Keratinocyte (primary cell): ENCODE results near the gene FKBP14. TPM values are rescaled to one million over a fixed set of nuclear protein-coding genes. Genes with fewer than 3 reads are reported as not detected.
"Not testable (repeated sequence)": the region's sequence is repeated elsewhere in the genome, so short reads cannot be mapped to it uniquely, and the experiment has no call there.

Experiments used
- DNase-seq: peaks from one replicate; pipeline ENCODE4 v3.0.0-alpha.2; 2011; ENCODE audit warnings: low read depth, missing footprints, low spot score
- FAIRE-seq: peaks from 2 replicates; lab custom pipeline; 2011; peaks lifted over from hg19 to GRCh38; lab: Jason Lieb, UNC
- H2AFZ ChIP-seq: 2 replicates; pipeline ENCODE4 v1.6.0; 2012; ENCODE audit warnings: low read length, control low read depth, inconsistent platforms; ENCODE audit not compliant: control insufficient read depth
- H3K27ac ChIP-seq: 2 replicates; pipeline ENCODE4 v1.5.1; 2011; ENCODE audit warnings: low read length; ENCODE audit not compliant: control insufficient read depth, insufficient read depth
- H3K27me3 ChIP-seq: 3 replicates; pipeline ENCODE4 v1.6.0; 2011; ENCODE audit warnings: low read length; ENCODE audit not compliant: control insufficient read depth, insufficient read depth; ENCODE audit errors: extremely low read depth
- H3K36me3 ChIP-seq, 2 experiments: 2 replicates in 1 of 2; 3 replicates in 1 of 2; pipeline ENCODE4 v1.5.1; 2011; ENCODE audit warnings: low read length in 2 of 2, mild to moderate bottlenecking in 1 of 2; ENCODE audit not compliant: control insufficient read depth in 2 of 2, insufficient read depth in 2 of 2; ENCODE audit errors: extremely low read depth in 1 of 2
- H3K4me1 ChIP-seq: 3 replicates; pipeline ENCODE4 v1.5.1; 2011; ENCODE audit warnings: low read length; ENCODE audit not compliant: control insufficient read depth, insufficient read depth; ENCODE audit errors: extremely low read depth
- H3K4me2 ChIP-seq: 3 replicates; pipeline ENCODE4 v1.6.0; 2011; ENCODE audit warnings: low read depth, low read length; ENCODE audit not compliant: control insufficient read depth, insufficient read depth; ENCODE audit errors: extremely low read depth
- H3K4me3 ChIP-seq, 3 experiments: fragments of 200-600 bp in 1 of 3; sonication (generic) in 1 of 3; 2 replicates in 2 of 3; 3 replicates in 1 of 3; pipeline ENCODE4 v1.5.1; 2011 to 2016; ENCODE audit warnings: low read length in 3 of 3, mild to moderate bottlenecking in 3 of 3, control low read depth in 2 of 3, inconsistent platforms in 1 of 3, low read depth in 1 of 3, mixed read lengths in 1 of 3, mixed run types in 1 of 3, moderate library complexity in 1 of 3; ENCODE audit not compliant: control insufficient read depth in 2 of 3, insufficient read depth in 2 of 3; ENCODE audit errors: extremely low read depth in 1 of 3
- H3K79me2 ChIP-seq: 2 replicates; pipeline ENCODE4 v1.6.0; 2012; ENCODE audit warnings: low read length; ENCODE audit not compliant: control insufficient read depth, insufficient read depth
- H3K9ac ChIP-seq: 3 replicates; pipeline ENCODE4 v1.6.0; 2011; ENCODE audit warnings: low read length; ENCODE audit not compliant: control insufficient read depth, insufficient read depth; ENCODE audit errors: extremely low read depth
- H3K9me1 ChIP-seq: 3 replicates; pipeline ENCODE4 v1.6.0; 2011; ENCODE audit warnings: low read length; ENCODE audit not compliant: control insufficient read depth, insufficient read depth; ENCODE audit errors: extremely low read depth
- H3K9me3 ChIP-seq: 2 replicates; pipeline ENCODE4 v1.5.1; 2012; ENCODE audit warnings: low read depth, low read length; ENCODE audit not compliant: control insufficient read depth
- H4K20me1 ChIP-seq: 3 replicates; pipeline ENCODE4 v1.6.0; 2011; ENCODE audit warnings: low read length; ENCODE audit not compliant: control insufficient read depth, insufficient read depth; ENCODE audit errors: extremely low read depth
- EZH2 ChIP-seq: IDR thresholded peaks from one replicate; pipeline ENCODE4 v1.6.1; 2012; ENCODE audit warnings: inconsistent platforms, mild to moderate bottlenecking, low read length, moderate library complexity
- dilution Hi-C: fragments of 300-500 bp; cut with MboI; formaldehyde crosslinking; loops from one replicate; pipeline ENCODE4 v1.7.0; 2020; ENCODE audit warnings: low sequenced_read_pairs; ENCODE audit not compliant: extremely low pct_ligation_motif_present
- polyA plus RNA-seq, 5 experiments: library from polyadenylated mRNA; depleted of rRNA in 3 of 5; stranded (reverse) in 3 of 5; stranded (forward) in 1 of 5; unstranded in 1 of 5; fragments of >200 nt; gene quantifications; 1 replicate in 1 of 5; 2 replicates in 3 of 5; 3 replicates in 1 of 5; pipeline versions ENCODE4 v1.2.1 to v1.2.3, GENCODE V29; 2011 to 2012; ENCODE audit warnings: missing spikeins in 2 of 5, low read depth in 1 of 5, low replicate concordance in 1 of 5
- TF ChIP-seq, protein P1 (sequence below), 3 experiments: IDR thresholded peaks in 1 of 3; conservative IDR thresholded peaks in 1 of 3; optimal IDR thresholded peaks in 1 of 3; 2 replicates in 2 of 3; 3 replicates in 1 of 3; pipeline versions ENCODE3 to v1.5.1; 2011; ENCODE audit warnings: low read length in 3 of 3, mild to moderate bottlenecking in 3 of 3, moderate library complexity in 2 of 3, control low read depth in 1 of 3, inconsistent platforms in 1 of 3; ENCODE audit not compliant: insufficient read depth in 2 of 3; ENCODE audit errors: extremely low read depth in 1 of 3

FKBP14 gene
- polyA plus RNA-seq, 1 donor (not counting 4 experiments of a cell fraction or from before 2014, with no cell fraction given), result 24.5 TPM

DNA sequence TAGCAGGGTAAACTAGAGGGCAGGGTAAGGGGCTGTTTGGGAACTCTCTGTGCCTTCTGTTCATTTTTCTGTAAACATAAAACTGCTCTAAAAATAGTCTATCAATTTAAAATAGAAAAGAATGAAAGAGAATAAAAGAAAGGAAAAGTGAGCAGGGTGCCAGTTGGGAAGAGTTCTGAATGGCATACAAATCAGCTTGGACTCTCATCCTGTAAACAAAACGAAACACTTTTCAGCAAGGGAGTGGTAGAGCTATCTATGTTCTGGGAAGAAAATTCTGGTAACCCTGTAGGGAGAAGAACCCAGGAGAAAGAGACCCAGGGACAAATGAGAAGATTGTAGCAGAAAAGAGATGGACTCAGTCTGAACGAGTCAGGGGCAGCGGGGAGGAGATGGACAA lies 61.5 kb downstream of the FKBP14 start:
- no peak overlapping the region for H3K27ac ChIP-seq
- no peaks in the 10 kb centered on the region for H3K9me1 ChIP-seq
- DNase-seq, result no peak
- no peak overlapping the region for H3K9ac ChIP-seq
- peaks cover 1 to 5% of the 10 kb centered on the region in 2 experiments for H3K36me3 ChIP-seq
- H3K79me2 ChIP-seq, result peaks cover 13% of the 10 kb centered on the region
- H3K4me2 ChIP-seq, result no peak overlapping the region
- FAIRE-seq, result no peak
- dilution Hi-C loops, result no loop called here
- H3K4me1 ChIP-seq, result no peaks in the 10 kb centered on the region
- TF ChIP-seq EZH2, result no peak
- TF ChIP-seq, protein P1, sequence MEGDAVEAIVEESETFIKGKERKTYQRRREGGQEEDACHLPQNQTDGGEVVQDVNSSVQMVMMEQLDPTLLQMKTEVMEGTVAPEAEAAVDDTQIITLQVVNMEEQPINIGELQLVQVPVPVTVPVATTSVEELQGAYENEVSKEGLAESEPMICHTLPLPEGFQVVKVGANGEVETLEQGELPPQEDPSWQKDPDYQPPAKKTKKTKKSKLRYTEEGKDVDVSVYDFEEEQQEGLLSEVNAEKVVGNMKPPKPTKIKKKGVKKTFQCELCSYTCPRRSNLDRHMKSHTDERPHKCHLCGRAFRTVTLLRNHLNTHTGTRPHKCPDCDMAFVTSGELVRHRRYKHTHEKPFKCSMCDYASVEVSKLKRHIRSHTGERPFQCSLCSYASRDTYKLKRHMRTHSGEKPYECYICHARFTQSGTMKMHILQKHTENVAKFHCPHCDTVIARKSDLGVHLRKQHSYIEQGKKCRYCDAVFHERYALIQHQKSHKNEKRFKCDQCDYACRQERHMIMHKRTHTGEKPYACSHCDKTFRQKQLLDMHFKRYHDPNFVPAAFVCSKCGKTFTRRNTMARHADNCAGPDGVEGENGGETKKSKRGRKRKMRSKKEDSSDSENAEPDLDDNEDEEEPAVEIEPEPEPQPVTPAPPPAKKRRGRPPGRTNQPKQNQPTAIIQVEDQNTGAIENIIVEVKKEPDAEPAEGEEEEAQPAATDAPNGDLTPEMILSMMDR (optimal IDR thresholded peaks at IDR 0.05 in 1 of 3, IDR thresholded peaks at IDR 0.05 in 1 of 3, conservative IDR thresholded peaks at IDR 0.05 in 1 of 3; ENCODE audit: extremely low read depth in 1 of 3, insufficient read depth in 2 of 3, low read length in 3 of 3), result no peak
- H3K27me3 ChIP-seq, result no peaks in the 10 kb centered on the region
- no peak overlapping the region for H2AFZ ChIP-seq
- no peaks in the 10 kb centered on the region for H3K9me3 ChIP-seq
- peaks cover 6% of the 10 kb centered on the region for H4K20me1 ChIP-seq
- H3K4me3 ChIP-seq, result no peak overlapping the region

DNA sequence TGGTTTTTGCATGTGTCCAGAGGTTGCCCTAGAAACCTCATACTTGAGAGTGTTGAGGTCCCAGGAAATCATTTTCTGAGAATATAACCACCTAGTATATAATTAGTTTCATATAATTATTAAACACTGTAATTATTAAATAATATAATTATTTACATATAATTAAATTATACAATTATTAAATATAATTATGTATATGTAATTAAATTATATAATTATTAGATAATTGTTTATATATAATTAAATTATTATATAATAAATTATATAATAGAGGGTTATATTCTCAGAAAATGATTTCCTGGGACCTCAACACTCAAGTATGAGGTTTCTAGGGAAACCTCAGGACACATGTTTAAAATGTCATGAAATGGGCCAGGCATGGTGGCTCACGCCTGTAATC lies 64.5 kb downstream of the FKBP14 start:
- Histone ChIP-seq H3K27ac (no peak overlapping the region), H4K20me1 (no peaks in the 10 kb centered on the region), H3K9me3 (no peaks in the 10 kb centered on the region), H3K36me3 (peaks cover 1 to 5% of the 10 kb centered on the region in 2 experiments), H3K79me2 (peaks cover 2% of the 10 kb centered on the region), H3K4me1 (no peaks in the 10 kb centered on the region), H3K9me1 (no peaks in the 10 kb centered on the region), H2AFZ (no peak overlapping the region), H3K4me2 (no peak overlapping the region), H3K4me3 (no peak overlapping the region), H3K27me3 (no peaks in the 10 kb centered on the region), H3K9ac (no peak overlapping the region)
- DNase-seq (no peak), FAIRE-seq (no peak)
- dilution Hi-C loops, result no loop called here
- TF ChIP-seq, protein P1 (optimal IDR thresholded peaks at IDR 0.05 in 1 of 3, IDR thresholded peaks at IDR 0.05 in 1 of 3, conservative IDR thresholded peaks at IDR 0.05 in 1 of 3; ENCODE audit: extremely low read depth in 1 of 3, insufficient read depth in 2 of 3, low read length in 3 of 3), result no peak
- TF ChIP-seq EZH2, result no peak

DNA sequence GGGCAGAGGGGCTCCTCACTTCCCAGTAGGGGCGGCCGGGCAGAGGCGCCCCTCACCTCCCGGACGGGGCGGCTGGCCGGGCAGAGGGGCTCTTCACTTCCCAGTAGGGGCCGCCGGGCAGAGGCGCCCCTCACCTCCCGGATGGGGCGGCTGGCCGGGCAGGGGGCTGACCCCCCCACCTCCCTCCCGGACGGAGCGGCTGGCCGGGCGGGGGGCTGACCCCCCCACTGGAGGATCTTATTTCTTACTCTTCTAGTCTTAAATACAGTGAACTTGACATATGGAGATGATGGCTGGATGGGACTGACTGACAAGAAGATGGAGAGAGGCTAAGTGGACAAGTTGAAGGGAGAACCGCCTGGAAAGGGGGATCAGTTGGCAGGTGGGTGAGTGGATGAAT lies 64.9 kb downstream of the FKBP14 start:
- H3K79me2 ChIP-seq, H3K9ac ChIP-seq, H4K20me1 ChIP-seq, H3K4me2 ChIP-seq, H3K27me3 ChIP-seq, H3K27ac ChIP-seq, FAIRE-seq, H3K4me1 ChIP-seq, DNase-seq, H3K36me3 ChIP-seq, H3K4me3 ChIP-seq, dilution Hi-C loops, H2AFZ ChIP-seq, H3K9me1 ChIP-seq, H3K9me3 ChIP-seq: not testable (repeated sequence)
